Measurements from ENCODE around the gene CCZ1. TPM values are rescaled to one million over a fixed set of nuclear protein-coding genes. Genes with fewer than 3 reads are reported as not detected.
A peak's percentile ranks its signal among the peaks of the same experiment; 100 is the strongest.
"Not testable (repeated sequence)": the region's sequence is repeated elsewhere in the genome, so short reads cannot be mapped to it uniquely, and the experiment has no call there.

CCZ1 gene
- 69.8 and 76.4 TPM in 2 replicates for polyA plus RNA-seq (2012; rRNA removed)
- 99.2 and 136 TPM in 2 replicates for polyA plus RNA-seq (2012; cell fraction: cytosol; rRNA removed)
- 43.4 and 75.2 TPM in 2 replicates for polyA plus RNA-seq (2012; cell fraction: nucleus; rRNA removed)

GRCh38 chr7:5898480-5899224, at the start of gene CCZ1:
CCZ1 (plus strand) TSS chr7:5898733; CDS start chr7:5898800, 67 bp downstream.
- H3K27me3 ChIP-seq (ENCODE audit: insufficient read depth); H3K9me2 ChIP-seq; H4K20me1 ChIP-seq (ENCODE audit: insufficient read depth); H3K36me3 ChIP-seq (replicated peaks in 1 of 2; ENCODE audit: control insufficient read depth in 1 of 2, insufficient read depth in 2 of 2, low read length in 1 of 2); H3F3A ChIP-seq (replicated peaks; ENCODE audit: insufficient read depth); H3K4me1 ChIP-seq (ENCODE audit: control insufficient read depth in 1 of 2, insufficient read depth in 2 of 2, low read depth in 1 of 2, low read length in 1 of 2); H3K79me2 ChIP-seq (ENCODE audit: insufficient read depth); H3K9me3 ChIP-seq; CTCF ChIA-PET; POLR2A ChIA-PET: not testable (repeated sequence)
- TF ChIP-seq GABPA (IDR thresholded peaks at IDR 0.05; ENCODE audit: low read depth) (peak; percentile 82), YY1 (IDR thresholded peaks at IDR 0.05; ENCODE audit: low read depth) (0 out of 2 replicates have a peak, but pooled peaks have one; percentile 53), CHD2 (IDR thresholded peaks at IDR 0.05; ENCODE audit: low read length, partially characterized antibody) (peak; percentile 53), POLR2AphosphoS5 (IDR thresholded peaks at IDR 0.05; ENCODE audit: low read depth, low read length) (peak; percentile 81), TAF1 (IDR thresholded peaks at IDR 0.05; ENCODE audit: borderline replicate concordance, low read depth, low read length) (peak; percentile 59; the same call in 1 of the 2 replicates), ELF1 (IDR thresholded peaks at IDR 0.05) (peak; percentile 89), CTCF (IDR thresholded peaks at IDR 0.05) (peak; percentile 51), MAX (IDR thresholded peaks at IDR 0.05; ENCODE audit: low read depth) (peak; percentile 59; the same call in 1 of the 2 replicates)
- Histone ChIP-seq H3K27ac (ENCODE audit: low read depth in 2 of 2, low read length in 1 of 2) (peak within 1 kb of the TSS in 1 of 2 experiments; percentile 25; a peak in 3 of 4 replicates), H3K4me2 (peak within 1 kb of the TSS; percentile 77), H3K4me3 (ENCODE audit: low read depth in 2 of 2, low read length in 1 of 2) (peak within 1 kb of the TSS; percentile 40 to 62), H2AFZ (ENCODE audit: low read depth) (peak within 1 kb of the TSS; percentile 85), H3K9ac (peak within 1 kb of the TSS; percentile 58)
- WGBS (ENCODE audit: low lambda C conversion rate): 2% methylated on average over 21 of the region's 64 CpGs
- peak; percentile 84 for DNase-seq

- ChIA-PET CTCF (interaction anchor here (0.6 kb wide), 1 partner anchor 146 kb away, joined by 4 read pairs; no protein-coding TSS in a partner anchor), POLR2A (no interaction called here)
- no peak overlapping the region for H3K4me3 ChIP-seq (ENCODE audit: low read depth in 2 of 2, low read length in 1 of 2)
- H3K79me2 ChIP-seq (ENCODE audit: insufficient read depth): no peaks in the 10 kb centered on the region
- no peaks in the 10 kb centered on the region for H3K27me3 ChIP-seq (ENCODE audit: insufficient read depth)
- no peak for DNase-seq
- no peak overlapping the region for H2AFZ ChIP-seq (ENCODE audit: low read depth)
- H3K4me1 ChIP-seq (ENCODE audit: control insufficient read depth in 1 of 2, insufficient read depth in 2 of 2, low read depth in 1 of 2, low read length in 1 of 2): no peaks in the 10 kb centered on the region
- no peaks in the 10 kb centered on the region for H3K36me3 ChIP-seq (replicated peaks in 1 of 2; ENCODE audit: control insufficient read depth in 1 of 2, insufficient read depth in 2 of 2, low read length in 1 of 2)
- no peaks in the 10 kb centered on the region for H4K20me1 ChIP-seq (ENCODE audit: insufficient read depth)
- no peak overlapping the region for H3K4me2 ChIP-seq
- WGBS (ENCODE audit: low lambda C conversion rate): 92% methylated on average over 8 of the region's 8 CpGs
- H3K9me2 ChIP-seq: no peaks in the 10 kb centered on the region
- H3K9me3 ChIP-seq: no peaks in the 10 kb centered on the region
- no peak overlapping the region for H3K27ac ChIP-seq (ENCODE audit: low read depth in 2 of 2, low read length in 1 of 2)
- no peak overlapping the region for H3K9ac ChIP-seq
- TF ChIP-seq FOSL2 (IDR thresholded peaks at IDR 0.05; ENCODE audit: borderline replicate concordance, low read depth) (no peak), SMC3 (IDR thresholded peaks at IDR 0.05; ENCODE audit: low read depth, low read length) (no peak), EP300 (IDR thresholded peaks at IDR 0.05; ENCODE audit: borderline replicate concordance in 1 of 2, low read depth in 1 of 2, low read length in 1 of 2) (no peak)
- no peaks in the 10 kb centered on the region for H3F3A ChIP-seq (replicated peaks; ENCODE audit: insufficient read depth)
Observed at GRCh38 chr7:5850944-5851343, 47.6 kb upstream of the CCZ1 start.
